Measurements from ENCODE around the gene AIG1. TPM values are rescaled to one million over a fixed set of nuclear protein-coding genes. Genes with fewer than 3 reads are reported as not detected.

Gene AIG1
- total and polyA plus RNA-seq, 2 of the 4 experiments (the other 2 are of a cell fraction): 21.3 to 27.1 TPM

- no peak overlapping the region for H4K5ac ChIP-seq (ENCODE audit: low read depth, low read length)
- no peak overlapping the region for H3K9ac ChIP-seq (ENCODE audit: low read depth, low read length)
- H3K14ac ChIP-seq (replicated peaks; ENCODE audit: low read depth, low read length): no peak overlapping the region
- no peak overlapping the region for H2AFZ ChIP-seq (replicated peaks; ENCODE audit: low read length, poor library complexity)
- ATAC-seq (ENCODE audit: low read depth) (no peak), DNase-seq (no peak)
- H3K4me1 ChIP-seq (ENCODE audit: control insufficient read depth, insufficient read depth, low read length): peaks cover 3% of the 10 kb centered on the region
- no peak overlapping the region for H3K23ac ChIP-seq (ENCODE audit: low read depth, low read length)
- H3K4me3 ChIP-seq (ENCODE audit: insufficient read depth, low read depth, low read length): no peak overlapping the region
- H3K79me1 ChIP-seq (ENCODE audit: low read depth in 1 of 2, low read length in 2 of 2): no peaks in the 10 kb centered on the region
- in situ Hi-C loops (cut with MboI; ENCODE audit: low sequenced_read_pairs): no loop called here
- no peak overlapping the region for H3K27ac ChIP-seq (ENCODE audit: insufficient read depth, low read length)
- H4K91ac ChIP-seq (ENCODE audit: insufficient read depth, low read depth, low read length): no peak overlapping the region
- H2BK5ac ChIP-seq (ENCODE audit: low read depth, low read length, poor library complexity, severe bottlenecking): no peak overlapping the region
- H2BK15ac ChIP-seq (ENCODE audit: low read depth, low read length): no peak overlapping the region
- ChIA-PET CTCF (no interaction called here), POLR2A (ENCODE audit: unreplicated experiment) (no interaction called here)
- no peak overlapping the region for H2BK20ac ChIP-seq (ENCODE audit: low read depth, low read length)
- 0 out of 2 replicates have a peak, but pooled peaks cover 4% of the 10 kb centered on the region for H3K9me1 ChIP-seq (ENCODE audit: insufficient read depth, low read length)
- no peak overlapping the region for H3K4me2 ChIP-seq (ENCODE audit: low read depth, low read length)
- TF ChIP-seq ELK1 (IDR thresholded peaks at IDR 0.05; ENCODE audit: borderline replicate concordance, low read depth, low read length) (no peak), POLR2A (IDR thresholded peaks at IDR 0.05; ENCODE audit: low read depth, low read length) (no peak), RFX5 (IDR thresholded peaks at IDR 0.05; ENCODE audit: low read depth, low read length) (no peak), MAFK (IDR thresholded peaks at IDR 0.05; ENCODE audit: low read depth, low read length) (no peak), USF2 (IDR thresholded peaks at IDR 0.05; ENCODE audit: low read depth, low read length) (no peak), SMC3 (IDR thresholded peaks at IDR 0.05; ENCODE audit: low read depth, low read length) (no peak), MXI1 (IDR thresholded peaks at IDR 0.05; ENCODE audit: borderline replicate concordance, low read depth, low read length) (no peak), CHD1 (IDR thresholded peaks at IDR 0.05; ENCODE audit: low read depth, low read length) (no peak), NFE2L2 (IDR thresholded peaks at IDR 0.05; ENCODE audit: low read depth, low read length) (no peak), RAD21 (IDR thresholded peaks at IDR 0.05; ENCODE audit: low read length) (no peak), RCOR1 (IDR thresholded peaks at IDR 0.05; ENCODE audit: insufficient replicate concordance, low read length) (no peak), CTCF (conservative IDR thresholded peaks at IDR 0.05; ENCODE audit: low read depth, low read length) (no peak), CEBPB (IDR thresholded peaks at IDR 0.05; ENCODE audit: low read depth, low read length) (no peak), FOS (IDR thresholded peaks at IDR 0.05; ENCODE audit: low read depth, low read length) (no peak), MAZ (IDR thresholded peaks at IDR 0.05; ENCODE audit: borderline replicate concordance, low read depth, low read length) (no peak), BHLHE40 (IDR thresholded peaks at IDR 0.05; ENCODE audit: low read depth, low read length) (no peak)
- H2BK120ac ChIP-seq (ENCODE audit: low read depth, low read length): no peak overlapping the region
- no peaks in the 10 kb centered on the region for H3K27me3 ChIP-seq (ENCODE audit: control insufficient read depth, insufficient read depth, low read length)
- no peaks in the 10 kb centered on the region for H3K9me3 ChIP-seq (ENCODE audit: control insufficient read depth, insufficient read depth, low read length)
- H2AK9ac ChIP-seq (replicated peaks; ENCODE audit: low read depth, low read length, poor library complexity): no peak overlapping the region
- H4K8ac ChIP-seq (ENCODE audit: low read depth in 2 of 2, low read length in 2 of 2): no peak overlapping the region
- 67% methylated on average over 1 of the region's 1 CpG; no CpG with 5 or more reads in 1 of the 2 experiments for WGBS, 2 experiments (ENCODE audit: extremely low coverage in 2 of 2, insufficient read length in 1 of 2)
- H3K18ac ChIP-seq (ENCODE audit: low read depth, low read length): no peak overlapping the region
- no TSS peak for BruUV-seq (replicated peaks)
- dilution Hi-C loops (cut with HindIII; ENCODE audit: low sequenced_read_pairs, unreplicated experiment): no loop called here
- no peak overlapping the region for H3K4ac ChIP-seq (ENCODE audit: low read depth, low read length)
- H3K36me3 ChIP-seq (ENCODE audit: control insufficient read depth, insufficient read depth, low read length): no peaks in the 10 kb centered on the region
- no peak overlapping the region for H3K56ac ChIP-seq (ENCODE audit: extremely low read depth, insufficient read depth, low read length)
- no peak overlapping the region for H2AK5ac ChIP-seq (ENCODE audit: low read depth, low read length)
- intact Hi-C loops (cut with micrococcal nuclease): no loop called here
- H4K20me1 ChIP-seq (ENCODE audit: insufficient read depth, low read length): no peaks in the 10 kb centered on the region
Observed at GRCh38 chr6:143288923-143289322, 228.2 kb downstream of the AIG1 start.
